PC-9 (cell line): ENCODE results near the gene ASB15. TPM values are rescaled to one million over a fixed set of nuclear protein-coding genes. Genes with fewer than 3 reads are reported as not detected.

ENCODE experiments used
- BruUV-seq: library from RNA; stranded (reverse); fragments of 400-500 nt; replicated peaks from 2 replicates; lab custom pipeline; 2021; lab: Mats Ljungman, UMichigan
- CTCF ChIA-PET: fragments of 300-600 bp; sonication (Branson Sonifier 250); formaldehyde crosslinking; loops from one replicate; lab custom pipeline; 2022; ENCODE audit warnings: antibody characterized with exemption; lab: Charles Lee
- POLR2A ChIA-PET: fragments of 300-600 bp; sonication (Branson Sonifier 250); formaldehyde crosslinking; loops from one replicate; lab custom pipeline; 2022; ENCODE audit warnings: antibody characterized with exemption; ENCODE audit not compliant: unreplicated experiment; lab: Charles Lee
- DNase-seq, 2 experiments: peaks; one replicate each; pipeline versions ENCODE4 v3.0.0 to v3.0.0-alpha.2; 2015 to 2022; ENCODE audit warnings: mixed read lengths in 1 of 2
- H2AFZ ChIP-seq: fragments of 200-600 bp; sonication (generic); 2 replicates; pipeline ENCODE4 v1.8.1; 2017; ENCODE audit warnings: antibody characterized with exemption
- H3F3A ChIP-seq: fragments of 200-600 bp; sonication (generic); 2 replicates; pipeline ENCODE4 v1.8.1; 2017; ENCODE audit warnings: antibody characterized with exemption, mild to moderate bottlenecking, low read depth; ENCODE audit not compliant: insufficient read depth
- H3K27ac ChIP-seq: fragments of 200-600 bp; sonication (generic); 2 replicates; pipeline ENCODE4 v1.6.1; 2016; ENCODE audit warnings: mixed run types
- H3K27me3 ChIP-seq: fragments of 200-600 bp; sonication (generic); 2 replicates; pipeline ENCODE4 v1.6.1; 2016; ENCODE audit warnings: low read depth, mixed run types; ENCODE audit not compliant: insufficient read depth
- H3K36me3 ChIP-seq: fragments of 200-600 bp; sonication (generic); 2 replicates; pipeline ENCODE4 v1.6.1; 2016; ENCODE audit warnings: low read depth, mixed run types
- H3K4me1 ChIP-seq: fragments of 200-600 bp; sonication (generic); replicated peaks from 2 replicates; pipeline ENCODE4 v1.6.1; 2016; ENCODE audit warnings: mixed run types; ENCODE audit not compliant: insufficient read depth
- H3K4me2 ChIP-seq: fragments of 200-600 bp; sonication (generic); 2 replicates; pipeline ENCODE4 v1.6.1; 2017; ENCODE audit warnings: mixed run types
- H3K4me3 ChIP-seq: fragments of 200-600 bp; sonication (generic); 2 replicates; pipeline ENCODE4 v1.6.1; 2016; ENCODE audit warnings: mixed run types
- H3K79me2 ChIP-seq: fragments of 200-600 bp; sonication (generic); 2 replicates; pipeline ENCODE4 v1.6.1; 2017; ENCODE audit warnings: low read depth, mixed run types
- H3K9me2 ChIP-seq: fragments of 200-600 bp; sonication (generic); 2 replicates; pipeline ENCODE4 v1.8.1; 2017; ENCODE audit warnings: mild to moderate bottlenecking; ENCODE audit not compliant: insufficient read depth
- H3K9me3 ChIP-seq: fragments of 200-600 bp; sonication (generic); 2 replicates; pipeline ENCODE4 v1.8.1; 2016; ENCODE audit warnings: low read depth; ENCODE audit not compliant: insufficient read depth
- H4K20me1 ChIP-seq: fragments of 200-600 bp; sonication (generic); 2 replicates; pipeline ENCODE4 v1.8.1; 2017; ENCODE audit not compliant: insufficient read depth
- CTCF ChIP-seq: fragments of 200-600 bp; sonication (generic); conservative IDR thresholded peaks from 2 replicates; pipeline ENCODE4 v1.6.1; 2017; ENCODE audit warnings: mixed run types, antibody characterized with exemption, mild to moderate bottlenecking, moderate library complexity
- EZH2 ChIP-seq: fragments of 200-600 bp; sonication (generic); IDR thresholded peaks from 2 replicates; pipeline ENCODE4 v1.8.0; 2017; ENCODE audit warnings: antibody characterized with exemption, low read depth
- intact Hi-C: fragments of 100-400 bp; cut with micrococcal nuclease; formaldehyde crosslinking; loops from one replicate; pipeline ENCODE4 v1.10.0; 2022; ENCODE audit not compliant: unreplicated experiment
- total RNA-seq: library from RNA; stranded (reverse); gene quantifications from 2 replicates; pipeline ENCODE4 v1.2.3, GENCODE V29; 2021

Gene ASB15
- total RNA-seq, 1 experiment from 2014 or later: not detected

- BruUV-seq: no TSS peak
- Histone ChIP-seq H2AFZ (no peak overlapping the region), H3K9me3 (no peaks in the 10 kb centered on the region), H3K36me3 (peaks cover 11% of the 10 kb centered on the region; the same call in 1 of the 2 replicates), H3K27ac (no peak overlapping the region), H3F3A (no peaks in the 10 kb centered on the region), H3K9me2 (no peaks in the 10 kb centered on the region), H3K27me3 (no peaks in the 10 kb centered on the region), H3K79me2 (no peaks in the 10 kb centered on the region), H3K4me2 (no peak overlapping the region), H3K4me3 (no peak overlapping the region), H4K20me1 (no peaks in the 10 kb centered on the region), H3K4me1 (no peaks in the 10 kb centered on the region)
- POLR2A ChIA-PET: interaction anchor here (0.7 kb wide), 1 partner anchor 17 kb away, joined by 8 read pairs; no protein-coding TSS in a partner anchor
- TF ChIP-seq EZH2 (no peak), CTCF (no peak)
- intact Hi-C loops: no loop called here
- CTCF ChIA-PET: interaction anchor here (0.6 kb wide), 1 partner anchor 183 kb away, joined by 3 read pairs; no protein-coding TSS in a partner anchor
- DNase-seq: no peak
Observed at GRCh38 chr7:123677061-123677715, 75.6 kb downstream of the ASB15 start.

- Histone ChIP-seq H3K4me3 (no peak overlapping the region), H3K4me1 (no peaks in the 10 kb centered on the region), H4K20me1 (no peaks in the 10 kb centered on the region), H3F3A (no peaks in the 10 kb centered on the region), H3K27ac (no peak overlapping the region), H3K36me3 (peaks cover 16% of the 10 kb centered on the region; the same call in 1 of the 2 replicates), H3K9me3 (no peaks in the 10 kb centered on the region), H2AFZ (no peak overlapping the region), H3K9me2 (no peaks in the 10 kb centered on the region), H3K27me3 (no peaks in the 10 kb centered on the region), H3K79me2 (no peaks in the 10 kb centered on the region), H3K4me2 (no peak overlapping the region)
- ChIA-PET POLR2A (no interaction called here), CTCF (no interaction called here)
- no peak for TF ChIP-seq CTCF
- TF ChIP-seq EZH2: no peak
- BruUV-seq: no TSS peak
- DNase-seq: no peak
- intact Hi-C loops: loop anchor here (5.0 kb wide), 1 partner anchor 42 kb away; no protein-coding TSS in a partner anchor
Observed at GRCh38 chr7:123679614-123680013, 78.0 kb downstream of the ASB15 start.

GRCh38 chr7:123680580-123680979 lies 79.0 kb downstream of the ASB15 start:
- H4K20me1 ChIP-seq: no peaks in the 10 kb centered on the region
- H3K9me3 ChIP-seq: no peaks in the 10 kb centered on the region
- TF ChIP-seq CTCF (no peak), EZH2 (no peak)
- no peak overlapping the region for H3K4me3 ChIP-seq
- H3K4me2 ChIP-seq: no peak overlapping the region
- no peaks in the 10 kb centered on the region for H3K9me2 ChIP-seq
- POLR2A ChIA-PET: no interaction called here
- no peaks in the 10 kb centered on the region for H3K79me2 ChIP-seq
- no TSS peak for BruUV-seq
- H3K36me3 ChIP-seq: peaks cover 16% of the 10 kb centered on the region; the same call in 1 of the 2 replicates
- no peaks in the 10 kb centered on the region for H3K4me1 ChIP-seq
- H3K27me3 ChIP-seq: no peaks in the 10 kb centered on the region
- DNase-seq: no peak
- no peaks in the 10 kb centered on the region for H3F3A ChIP-seq
- CTCF ChIA-PET: no interaction called here
- H3K27ac ChIP-seq: no peak overlapping the region
- intact Hi-C loops: loop anchor here (5.0 kb wide), 1 partner anchor 43 kb away; no protein-coding TSS in a partner anchor
- H2AFZ ChIP-seq: no peak overlapping the region
